Measurements from ENCODE around the gene SMIM32. TPM values are rescaled to one million over a fixed set of nuclear protein-coding genes. Genes with fewer than 3 reads are reported as not detected.

Gene SMIM32
- total and polyA plus RNA-seq, 7 donors = 0.06 to 0.82 (median 0.23) TPM; not detected in 3

DNA sequence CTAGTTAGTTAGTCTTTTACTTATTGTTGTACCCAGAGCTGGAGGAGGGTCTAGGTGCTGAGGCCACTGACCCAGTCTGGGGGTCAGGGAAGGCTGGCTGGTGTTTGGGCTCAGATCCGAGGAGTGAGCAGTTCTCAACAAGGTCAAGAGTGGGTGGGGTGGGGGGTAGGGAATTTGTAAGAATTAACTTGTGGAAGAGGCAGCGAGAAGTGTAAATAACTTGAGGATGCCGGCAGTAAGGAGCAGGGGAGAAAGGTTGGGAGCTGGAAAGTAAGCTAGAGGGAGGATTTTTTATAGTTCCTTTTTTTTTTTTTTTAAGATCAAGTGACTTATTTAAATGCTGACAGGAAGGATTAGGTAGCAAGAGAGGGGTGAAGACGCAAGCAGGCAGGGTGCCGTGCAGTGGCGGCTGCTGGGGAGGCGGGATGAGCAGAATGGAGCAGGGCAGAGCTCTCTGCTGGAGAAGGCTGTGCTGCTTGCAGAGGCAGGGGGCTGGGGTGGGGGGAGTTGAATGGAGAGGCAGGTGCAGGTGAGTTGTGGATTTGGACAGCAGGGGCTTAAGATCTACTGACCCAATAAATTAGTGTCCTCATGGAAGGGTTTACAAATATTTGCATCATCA lies 35.3 kb upstream of the SMIM32 start:
- TF ChIP-seq, protein P1, sequence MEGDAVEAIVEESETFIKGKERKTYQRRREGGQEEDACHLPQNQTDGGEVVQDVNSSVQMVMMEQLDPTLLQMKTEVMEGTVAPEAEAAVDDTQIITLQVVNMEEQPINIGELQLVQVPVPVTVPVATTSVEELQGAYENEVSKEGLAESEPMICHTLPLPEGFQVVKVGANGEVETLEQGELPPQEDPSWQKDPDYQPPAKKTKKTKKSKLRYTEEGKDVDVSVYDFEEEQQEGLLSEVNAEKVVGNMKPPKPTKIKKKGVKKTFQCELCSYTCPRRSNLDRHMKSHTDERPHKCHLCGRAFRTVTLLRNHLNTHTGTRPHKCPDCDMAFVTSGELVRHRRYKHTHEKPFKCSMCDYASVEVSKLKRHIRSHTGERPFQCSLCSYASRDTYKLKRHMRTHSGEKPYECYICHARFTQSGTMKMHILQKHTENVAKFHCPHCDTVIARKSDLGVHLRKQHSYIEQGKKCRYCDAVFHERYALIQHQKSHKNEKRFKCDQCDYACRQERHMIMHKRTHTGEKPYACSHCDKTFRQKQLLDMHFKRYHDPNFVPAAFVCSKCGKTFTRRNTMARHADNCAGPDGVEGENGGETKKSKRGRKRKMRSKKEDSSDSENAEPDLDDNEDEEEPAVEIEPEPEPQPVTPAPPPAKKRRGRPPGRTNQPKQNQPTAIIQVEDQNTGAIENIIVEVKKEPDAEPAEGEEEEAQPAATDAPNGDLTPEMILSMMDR (IDR thresholded peaks at IDR 0.05) = no peak
- DNase-seq = no peak
- Histone ChIP-seq H3K36me3 (ENCODE audit: insufficient read depth in 1 of 2, low read depth in 1 of 2) (no peaks in the 10 kb centered on the region), H3K4me3 (no peak overlapping the region), H3K27me3 (ENCODE audit: insufficient read depth in 3 of 3, low read length in 2 of 3) (peaks cover 0 to 4% (median 0%) of the 10 kb centered on the region in 3 donors), H3K27ac (no peak overlapping the region), H3K4me1 (no peaks in the 10 kb centered on the region), H3K9me3 (no peaks in the 10 kb centered on the region)
- intact Hi-C loops (cut with DNase I) = no loop called here
- 33 to 37% (median 35%) methylated on average over 7 of the region's 7 CpGs for WGBS, 3 donors
- no peak for ATAC-seq

DNA sequence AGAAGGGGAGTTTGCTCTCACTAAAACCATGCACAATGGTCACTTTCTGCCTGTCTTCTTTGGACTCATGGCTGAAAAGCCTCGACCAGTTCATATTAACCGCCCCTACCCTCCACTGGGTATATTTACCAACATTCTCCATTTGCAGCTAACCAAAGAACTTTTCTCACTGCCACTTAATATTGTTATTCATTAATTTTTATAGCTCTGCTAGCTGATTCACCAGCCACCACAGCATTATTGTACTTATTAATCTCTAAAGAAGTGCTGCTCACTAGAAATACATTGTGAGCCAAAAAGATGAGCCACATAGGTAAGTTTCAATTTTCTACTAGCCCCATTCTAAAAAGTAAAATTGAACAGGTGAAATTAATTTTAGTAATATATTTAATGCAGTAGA lies 33.4 kb upstream of the SMIM32 start:
- ATAC-seq (no peak), DNase-seq (no peak)
- 56 to 85% (median 75%) methylated on average over 2 of the region's 2 CpGs for WGBS, 3 donors

DNA sequence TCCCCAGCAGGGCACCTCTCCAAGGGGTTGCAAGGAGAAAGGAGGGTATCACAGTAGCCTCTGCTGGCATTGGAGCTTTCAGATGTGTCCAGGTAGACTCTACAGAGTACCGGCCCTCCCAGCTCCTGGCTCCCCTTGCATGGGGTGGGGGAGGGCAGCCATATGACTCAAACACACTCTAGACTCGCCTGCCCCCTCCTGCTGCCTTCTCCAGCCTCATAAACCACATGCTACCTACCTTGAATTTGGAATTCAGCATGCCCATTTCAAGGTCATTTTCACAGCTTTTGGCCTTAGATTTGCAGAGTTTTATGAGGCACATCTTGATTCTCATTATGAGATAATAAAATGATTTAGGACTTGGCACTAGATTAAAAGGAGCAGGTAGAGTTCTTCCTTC lies 32.8 kb upstream of the SMIM32 start:
- ATAC-seq (no peak), DNase-seq (no peak)
- Histone ChIP-seq H3K36me3 (ENCODE audit: insufficient read depth in 1 of 2, low read depth in 1 of 2) (no peaks in the 10 kb centered on the region), H3K9me3 (no peaks in the 10 kb centered on the region), H3K27me3 (ENCODE audit: insufficient read depth in 3 of 3, low read length in 2 of 3) (peaks cover 0 to 4% (median 0%) of the 10 kb centered on the region in 3 donors), H3K4me1 (no peaks in the 10 kb centered on the region), H3K4me3 (no peak overlapping the region), H3K27ac (no peak overlapping the region)
- TF ChIP-seq, protein P1 (IDR thresholded peaks at IDR 0.05) = no peak
- intact Hi-C loops (cut with DNase I) = no loop called here
- 36 to 51% (median 45%) methylated on average over 2 of the region's 2 CpGs for WGBS, 3 donors

More for the DNA sequence above, 33.4 kb upstream of the SMIM32 start:
- no peaks in the 10 kb centered on the region for H3K9me3 ChIP-seq
- intact Hi-C loops (cut with DNase I) = no loop called here
- no peaks in the 10 kb centered on the region for H3K4me1 ChIP-seq
- TF ChIP-seq, protein P1 (IDR thresholded peaks at IDR 0.05) = no peak
- H3K36me3 ChIP-seq (ENCODE audit: insufficient read depth in 1 of 2, low read depth in 1 of 2) = no peaks in the 10 kb centered on the region
- H3K27ac ChIP-seq = no peak overlapping the region
- H3K4me3 ChIP-seq = no peak overlapping the region
- H3K27me3 ChIP-seq (ENCODE audit: insufficient read depth in 3 of 3, low read length in 2 of 3) = peaks cover 0 to 4% (median 0%) of the 10 kb centered on the region in 3 donors

DNA sequence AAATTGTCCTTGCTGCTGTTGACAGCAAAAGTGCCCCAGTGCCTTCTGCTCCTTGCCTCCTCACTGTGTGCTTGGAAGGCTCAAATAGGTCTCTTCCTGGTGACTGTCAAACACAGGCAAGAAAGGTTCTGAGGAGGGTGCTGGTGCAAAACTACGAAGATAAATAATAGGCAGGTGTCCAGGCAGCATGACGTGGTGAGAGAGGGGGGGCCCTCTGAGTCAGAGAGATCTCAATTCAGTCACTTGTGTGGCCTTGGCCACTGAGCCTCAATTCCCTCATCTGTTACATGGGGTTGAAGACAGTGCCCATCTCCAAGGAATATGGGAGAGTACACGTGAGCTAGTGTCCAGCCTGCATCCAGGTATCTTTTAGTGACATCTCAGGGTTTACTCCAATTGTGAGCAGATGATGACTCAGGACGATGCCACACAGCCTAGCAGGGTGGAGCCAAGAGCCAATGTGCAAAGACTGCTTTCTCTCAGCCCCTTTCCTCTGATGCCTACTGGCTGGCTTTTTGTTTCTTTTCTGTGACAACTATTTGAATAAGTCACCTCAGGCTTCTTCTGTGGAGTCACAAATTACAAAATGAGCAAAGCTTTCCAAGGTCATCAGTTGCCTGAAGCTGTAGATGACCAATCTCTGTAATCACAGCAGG lies 29.7 kb upstream of the SMIM32 start:
- no peak overlapping the region for H3K27ac ChIP-seq
- DNase-seq = no peak
- no peaks in the 10 kb centered on the region for H3K4me1 ChIP-seq
- H3K36me3 ChIP-seq (ENCODE audit: insufficient read depth in 1 of 2, low read depth in 1 of 2) = no peaks in the 10 kb centered on the region
- peaks cover 0 to 4% (median 0%) of the 10 kb centered on the region in 3 donors for H3K27me3 ChIP-seq (ENCODE audit: insufficient read depth in 3 of 3, low read length in 2 of 3)
- no peak overlapping the region for H3K4me3 ChIP-seq
- peaks cover 8% of the 10 kb centered on the region for H3K9me3 ChIP-seq
- ATAC-seq = no peak
- TF ChIP-seq, protein P1 (IDR thresholded peaks at IDR 0.05) = no peak
- intact Hi-C loops (cut with DNase I) = no loop called here
- 43 to 56% (median 56%) methylated on average over 4 of the region's 4 CpGs for WGBS, 3 donors

Measured in psoas muscle (tissue), 8 donors.